ENCODE measurements around the gene TMEM221.
A peak's percentile ranks its signal among the peaks of the same experiment; 100 is the strongest.
"Not testable (repeated sequence)": the region's sequence is repeated elsewhere in the genome, so short reads cannot be mapped to it uniquely, and the experiment has no call there.

TMEM221 gene

DNA sequence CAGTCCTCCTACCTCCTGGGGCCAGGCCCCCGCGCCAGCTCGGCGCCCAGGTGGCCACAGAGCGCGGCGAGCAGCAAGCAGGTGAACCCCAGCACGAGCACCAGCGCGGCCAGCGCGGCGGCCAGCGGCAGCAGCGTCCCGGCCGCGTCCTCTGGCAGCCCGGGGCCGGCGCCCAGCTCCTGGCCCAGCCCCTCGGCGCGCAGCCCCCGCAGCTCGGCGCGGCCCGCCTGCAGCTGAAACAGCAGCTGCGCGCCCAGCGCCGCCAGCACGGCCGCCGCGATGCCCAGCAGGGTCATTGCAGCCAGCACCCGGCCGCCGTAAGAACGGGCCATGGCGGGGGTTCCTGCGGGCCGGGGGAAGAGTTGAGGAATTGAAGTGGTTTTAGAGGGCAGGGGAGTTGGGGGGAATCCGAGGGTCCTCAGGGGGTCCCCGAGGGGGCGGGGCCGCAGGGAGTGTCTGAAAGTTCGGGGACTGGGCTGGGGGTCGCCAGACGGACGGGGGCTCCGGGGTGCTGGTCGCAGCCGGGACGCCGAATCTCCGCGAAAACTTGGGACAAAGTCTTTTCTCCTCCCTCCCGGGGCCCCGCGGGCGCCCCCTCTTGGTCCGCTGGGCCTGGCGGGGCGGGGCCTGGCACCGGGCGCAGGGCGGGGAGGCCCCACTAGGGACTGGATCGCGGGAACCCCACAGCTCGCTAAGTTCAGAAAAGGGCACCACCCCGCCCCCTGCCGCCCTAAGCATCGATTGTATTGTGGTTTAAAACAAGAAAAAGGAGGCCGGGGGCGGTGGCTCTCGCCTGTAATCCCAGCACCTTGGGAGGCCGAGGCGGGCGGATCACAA is at the start of gene TMEM221:
Gene TMEM221 (minus strand): TSS at position 538 of the 837 bp plus-strand sequence. CDS start 206 bp downstream, at position 332.
- DNase-seq (ENCODE audit: low read depth): no peak

DNA sequence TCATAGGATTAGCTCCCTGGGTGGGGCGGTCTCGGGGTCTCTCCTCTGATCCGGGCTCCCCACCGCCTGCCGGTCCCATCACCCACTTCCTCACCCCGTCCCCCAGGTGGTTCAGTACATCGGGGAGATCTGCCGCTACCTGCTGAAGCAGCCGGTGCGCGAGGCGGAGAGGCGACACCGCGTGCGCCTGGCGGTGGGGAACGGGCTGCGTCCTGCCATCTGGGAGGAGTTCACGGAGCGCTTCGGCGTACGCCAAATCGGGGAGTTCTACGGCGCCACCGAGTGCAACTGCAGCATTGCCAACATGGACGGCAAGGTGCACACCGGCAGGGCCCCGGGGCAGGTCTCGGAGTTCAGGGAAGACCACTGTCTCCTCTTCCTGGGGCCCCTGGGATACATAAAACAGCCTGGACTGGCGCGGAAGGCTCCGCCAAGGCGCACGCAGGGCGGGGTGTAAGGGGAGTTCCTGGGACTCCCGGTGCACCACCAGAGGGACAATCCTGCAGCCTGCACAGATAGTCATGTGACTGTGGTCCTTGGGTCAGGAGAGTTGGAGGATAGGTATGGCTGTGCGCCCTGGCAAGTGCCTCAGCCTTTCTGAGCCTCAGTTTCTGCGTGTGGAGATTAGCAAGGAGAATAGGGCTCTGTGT is 48.8 kb upstream of the TMEM221 start:
- no peak for DNase-seq (ENCODE audit: low read depth)

DNA sequence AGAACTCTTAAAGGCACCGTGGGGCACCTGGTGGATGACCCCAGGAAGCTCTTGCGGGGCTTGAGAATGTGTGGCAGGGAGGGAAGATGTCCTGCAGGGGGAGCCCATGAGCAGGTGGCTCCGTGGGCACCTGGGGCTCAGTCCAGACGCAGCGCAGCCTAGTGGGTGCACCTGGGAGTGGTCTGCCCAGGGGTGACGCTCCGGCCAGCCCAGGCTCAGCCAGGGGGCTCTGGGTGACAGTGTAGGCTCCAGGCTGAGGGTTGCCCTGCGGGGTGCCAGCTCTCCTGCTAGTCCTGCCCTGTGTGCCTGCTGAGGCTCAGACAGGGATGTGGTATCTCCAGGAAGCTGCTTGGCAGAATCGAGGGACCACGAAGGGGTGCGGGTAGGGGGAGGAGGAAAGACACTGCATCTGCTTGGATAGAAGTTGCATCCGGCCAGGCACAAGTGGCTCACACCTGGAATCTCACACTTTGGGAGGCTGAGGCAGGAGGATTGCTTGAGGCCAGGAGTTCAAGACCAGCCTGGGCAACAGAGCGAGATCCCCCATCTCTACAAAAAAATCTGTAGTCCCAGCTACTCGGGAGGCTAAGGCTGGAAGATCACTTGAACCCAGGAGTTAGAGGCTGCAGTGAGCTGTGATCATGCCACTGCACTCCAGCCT is 48.0 kb upstream of the TMEM221 start:
- no peak for DNase-seq (ENCODE audit: low read depth)

GRCh38 chr19:17495639-17496296 is 47.3 kb upstream of the TMEM221 start:
- no peak for DNase-seq (ENCODE audit: low read depth)

DNA sequence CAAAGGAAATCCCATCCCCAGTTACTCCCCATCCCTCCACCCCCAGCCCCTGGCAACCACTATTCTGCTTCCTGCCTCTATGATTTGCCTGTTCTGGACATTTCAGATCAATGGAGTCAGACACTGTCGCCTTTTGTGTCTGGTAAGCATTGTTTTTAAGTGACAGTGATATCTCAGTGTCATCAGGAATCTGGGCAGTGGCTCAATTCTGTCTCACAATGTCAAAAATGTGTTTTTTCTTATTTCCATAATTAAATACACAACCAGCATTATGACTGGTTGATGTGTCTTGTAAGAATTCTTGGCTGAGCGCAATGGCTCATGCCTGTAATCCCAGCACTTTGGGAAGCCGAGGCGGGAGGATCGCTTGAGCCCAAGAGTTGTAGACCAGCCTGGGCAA is 42.8 kb upstream of the TMEM221 start:
- no peak for DNase-seq (ENCODE audit: low read depth)

DNA sequence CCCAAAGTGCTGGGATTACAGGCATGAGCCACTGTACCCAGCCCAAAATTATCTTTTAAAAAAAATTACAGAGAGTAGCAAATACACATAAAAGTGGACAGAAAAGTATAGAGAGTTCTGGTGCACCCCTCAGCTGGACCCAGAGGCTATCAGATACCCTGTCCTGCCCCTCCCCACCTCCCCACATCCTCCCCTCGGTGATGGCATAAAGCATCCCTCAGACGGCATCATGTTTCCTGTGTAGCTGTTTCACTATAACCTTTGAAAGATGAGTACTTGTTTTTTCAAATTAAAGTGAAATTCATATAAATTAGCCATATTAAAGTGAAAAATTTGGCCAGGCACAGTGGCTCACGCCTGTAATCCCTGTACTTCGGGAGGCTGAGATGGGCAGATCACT is 41.9 kb upstream of the TMEM221 start:
- DNase-seq (ENCODE audit: low read depth): no peak

DNA sequence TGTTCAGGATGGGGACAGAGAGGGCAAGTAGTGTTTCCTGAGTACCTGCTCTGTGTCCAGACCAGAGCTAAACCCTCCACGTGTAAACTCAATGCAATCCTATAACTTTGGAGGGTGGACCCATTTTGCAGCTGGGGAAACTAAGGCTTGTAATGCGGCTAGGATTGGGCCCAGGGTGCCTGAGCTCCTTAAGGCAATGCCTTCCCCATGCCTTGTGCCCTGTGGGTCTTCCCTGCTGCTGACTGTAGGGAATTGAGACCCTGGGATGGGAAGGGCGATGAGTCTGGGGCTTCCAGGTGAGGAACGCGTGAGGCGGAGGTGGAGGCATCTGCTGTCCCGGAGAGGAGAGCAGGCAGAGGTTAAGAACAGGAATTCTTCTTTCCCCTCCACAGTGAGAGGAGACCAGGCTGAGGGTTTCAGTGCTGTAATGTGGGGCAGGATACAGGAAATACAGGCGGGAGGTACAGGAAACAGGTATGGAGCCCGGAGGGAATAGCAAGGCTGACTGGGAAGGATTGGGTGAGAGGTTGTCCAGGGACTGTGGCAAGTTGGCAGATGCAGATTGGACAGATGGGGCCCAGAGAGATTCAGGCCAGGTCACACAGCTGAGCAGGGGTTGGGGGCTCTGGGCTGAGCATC is 41.0 kb upstream of the TMEM221 start:
- no peak for DNase-seq (ENCODE audit: low read depth)

DNA sequence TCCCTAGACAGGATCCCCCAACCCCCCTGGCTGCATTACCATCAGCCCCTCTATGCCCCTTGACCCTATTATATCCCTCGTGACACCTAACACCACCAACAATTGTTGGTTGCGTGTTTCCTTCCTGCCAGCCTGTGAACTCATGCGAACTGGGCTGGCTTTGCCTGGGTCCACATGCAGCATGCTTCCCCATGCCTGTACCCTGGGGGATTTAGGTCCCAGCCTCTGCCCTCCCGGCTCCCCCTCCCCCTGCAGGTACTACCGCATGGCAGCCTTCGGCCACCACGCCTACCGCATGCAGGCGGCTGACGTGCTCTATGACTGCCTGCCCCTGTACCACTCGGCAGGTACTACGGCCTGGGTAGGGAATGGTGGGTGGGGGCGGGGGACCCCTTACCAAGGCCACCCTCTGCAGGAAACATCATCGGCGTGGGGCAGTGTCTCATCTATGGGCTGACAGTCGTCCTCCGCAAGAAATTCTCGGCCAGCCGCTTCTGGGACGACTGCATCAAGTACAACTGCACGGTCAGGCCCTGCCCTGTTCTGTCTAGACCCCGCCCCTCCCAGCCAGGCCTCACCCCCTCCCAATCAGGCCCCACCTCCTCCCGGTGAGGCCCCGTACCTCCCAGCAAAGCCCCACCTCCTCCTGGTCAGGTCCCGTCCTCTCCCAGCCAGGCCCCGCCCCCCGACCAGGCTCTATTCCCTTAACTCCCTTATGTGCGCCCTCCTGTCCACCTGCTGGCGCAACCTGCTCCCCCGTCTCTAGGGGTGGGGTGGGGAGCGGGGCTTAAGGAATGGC is 40.3 kb upstream of the TMEM221 start:
- DNase-seq (ENCODE audit: low read depth): no peak

- DNase-seq (ENCODE audit: low read depth): no peak
These were observed 39.0 kb upstream of the TMEM221 start for GRCh38 chr19:17487284-17488121.

DNA sequence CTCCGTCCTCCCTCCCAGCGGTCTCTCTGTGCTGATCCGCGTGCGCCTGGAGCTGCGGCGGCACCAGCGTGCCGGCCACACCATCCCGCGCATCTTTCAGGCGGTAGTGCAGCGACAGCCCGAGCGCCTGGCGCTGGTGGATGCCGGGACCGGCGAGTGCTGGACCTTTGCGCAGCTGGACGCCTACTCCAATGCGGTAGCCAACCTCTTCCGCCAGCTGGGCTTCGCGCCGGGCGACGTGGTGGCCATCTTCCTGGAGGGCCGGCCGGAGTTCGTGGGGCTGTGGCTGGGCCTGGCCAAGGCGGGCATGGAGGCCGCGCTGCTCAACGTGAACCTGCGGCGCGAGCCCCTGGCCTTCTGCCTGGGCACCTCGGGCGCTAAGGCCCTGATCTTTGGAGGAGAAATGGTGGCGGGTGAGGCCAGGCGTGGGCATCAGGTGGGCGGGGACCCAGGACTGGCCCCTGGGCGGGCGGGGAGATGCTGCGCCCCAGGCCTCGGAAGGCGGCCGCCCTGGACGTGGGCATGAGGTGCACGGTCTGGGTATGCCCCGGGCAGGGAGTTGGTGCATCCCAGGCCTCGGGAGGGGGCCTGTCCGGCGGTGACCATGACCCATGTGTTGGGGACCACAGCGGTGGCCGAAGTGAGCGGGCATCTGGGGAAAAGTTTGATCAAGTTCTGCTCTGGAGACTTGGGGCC is 38.2 kb upstream of the TMEM221 start:
- DNase-seq (ENCODE audit: low read depth): no peak

DNA sequence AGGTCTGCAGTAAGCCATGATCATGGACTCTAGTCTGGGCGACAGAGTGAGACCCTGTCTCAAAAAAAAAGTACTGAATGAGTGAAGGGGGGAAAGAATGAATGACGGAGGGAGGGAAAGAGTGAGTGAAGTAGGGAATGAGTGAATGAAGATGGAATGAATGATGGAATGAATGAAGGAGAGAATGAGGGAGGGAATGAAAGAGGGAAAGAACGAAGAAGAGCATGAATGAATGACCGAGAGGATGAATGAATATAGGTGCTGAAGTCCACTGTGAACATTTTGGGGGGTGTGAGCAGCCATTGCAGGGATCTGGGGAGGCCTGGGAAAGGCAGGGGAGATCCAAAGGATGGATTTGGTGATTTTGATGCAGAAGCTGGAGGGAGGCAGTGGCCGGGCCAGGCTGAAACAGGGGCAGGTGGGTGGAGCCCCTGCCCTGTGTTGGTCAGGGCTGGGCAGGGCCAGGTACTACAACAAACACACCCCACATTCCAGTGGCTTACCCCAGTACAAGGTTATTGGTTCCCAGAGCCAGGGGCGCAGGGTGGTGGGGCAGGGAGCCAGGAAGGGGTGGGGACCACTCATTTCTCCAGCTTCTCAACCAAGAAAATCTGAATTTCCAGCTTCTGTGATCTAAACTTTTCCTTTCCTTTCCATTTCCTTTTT is 36.2 kb upstream of the TMEM221 start:
- DNase-seq (ENCODE audit: low read depth): no peak

GRCh38 chr19:17483605-17484002 is 35.1 kb upstream of the TMEM221 start:
- no peak for DNase-seq (ENCODE audit: low read depth)

- no peak for DNase-seq (ENCODE audit: low read depth)
These were observed 34.6 kb upstream of the TMEM221 start for GRCh38 chr19:17482877-17483604.

- no peak for DNase-seq (ENCODE audit: low read depth)
These were observed 33.5 kb upstream of the TMEM221 start for GRCh38 chr19:17481986-17482385.

DNA sequence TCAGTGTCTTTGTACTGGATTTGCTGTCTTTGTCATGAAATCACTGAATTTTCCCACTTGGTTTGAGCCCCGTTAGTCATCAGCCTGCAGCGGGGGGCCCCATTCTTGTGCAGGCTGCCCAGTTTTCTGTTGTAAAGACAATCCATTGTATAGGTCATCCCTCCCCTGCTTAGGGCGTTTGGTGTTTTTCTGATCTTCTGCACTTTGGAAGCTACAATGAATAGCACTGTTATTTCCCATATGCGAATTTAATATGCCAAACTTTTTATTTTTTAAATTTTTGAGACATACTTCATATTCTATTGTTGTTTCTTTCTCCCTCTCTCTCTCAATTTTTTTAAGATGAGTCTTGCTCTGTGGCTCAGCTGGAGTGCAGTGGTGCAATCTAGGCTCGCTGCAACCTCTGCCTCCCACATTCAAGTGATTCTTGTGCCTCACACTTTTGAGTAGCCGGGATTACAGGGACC is 30.9 kb upstream of the TMEM221 start:
- DNase-seq (ENCODE audit: low read depth): peak; percentile 55

DNA sequence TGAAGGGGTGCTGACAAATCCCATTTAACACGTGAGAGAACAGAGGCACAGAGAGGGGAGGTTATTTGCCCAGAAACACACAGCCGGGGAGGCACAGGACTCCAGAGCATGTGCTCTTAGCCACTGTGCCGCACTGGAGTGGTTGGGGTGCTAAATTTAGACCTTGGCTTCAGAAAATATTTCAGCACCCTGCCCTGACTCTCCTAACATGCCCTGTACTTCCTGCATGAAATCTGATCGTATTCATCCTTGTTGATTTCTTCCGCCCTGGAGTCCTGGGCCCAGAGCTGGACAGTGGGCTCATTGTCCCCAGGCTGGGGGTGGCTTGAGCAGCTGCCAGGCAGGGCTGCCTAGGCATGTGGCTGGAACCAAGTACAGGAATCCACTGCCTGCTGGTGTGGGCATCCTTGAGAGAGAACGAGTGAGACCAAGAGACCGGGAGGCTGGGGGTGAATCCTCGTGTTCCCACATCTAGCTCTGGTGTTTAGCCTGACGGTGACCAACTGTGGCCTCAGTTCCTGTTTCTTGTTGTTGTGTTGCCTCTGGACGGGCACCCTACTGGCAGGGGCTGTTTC is 27.2 kb upstream of the TMEM221 start:
- DNase-seq (ENCODE audit: low read depth): peak; percentile 24

- DNase-seq (ENCODE audit: low read depth): not testable (repeated sequence)
These were observed 26.6 kb upstream of the TMEM221 start for GRCh38 chr19:17475011-17475540.

- no peak for DNase-seq (ENCODE audit: low read depth)
These were observed 24.6 kb upstream of the TMEM221 start for GRCh38 chr19:17473041-17473440.
